ENCODE results near the gene REM1.

REM1 gene

DNA sequence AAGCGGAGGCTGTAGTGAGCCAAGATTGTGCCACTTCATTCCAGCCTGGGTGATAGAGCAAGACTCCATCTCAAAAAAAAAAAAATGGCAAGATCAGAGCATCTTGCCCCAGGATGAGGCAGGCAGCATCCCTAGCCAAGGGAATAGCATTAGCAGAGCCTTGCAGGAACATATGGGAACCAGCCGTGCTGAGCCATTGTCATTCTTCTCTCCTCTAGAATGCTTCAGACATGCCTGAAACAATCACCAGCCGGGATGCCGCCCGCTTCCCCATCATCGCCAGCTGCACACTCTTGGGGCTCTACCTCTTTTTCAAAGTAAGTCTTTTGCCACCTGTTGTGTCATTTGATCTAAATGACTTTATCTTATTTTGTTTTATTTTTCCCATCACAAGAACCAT is 52.2 kb downstream of the REM1 start:
- DNase-seq: no peak
